Right ventricle myocardium superior (tissue), 1 donor: ENCODE data around the gene CMKLR1. TPM values are rescaled to one million over a fixed set of nuclear protein-coding genes. Genes with fewer than 3 reads are reported as not detected.

ENCODE experiments used
- ATAC-seq: fragments of 200-7000 bp; cut with Tn5 transposase; one replicate; pipeline ENCODE4 v1.9.1; 2020; ENCODE audit warnings: mild to moderate bottlenecking; ENCODE audit not compliant: poor library complexity
- DNase-seq: peaks from one replicate; pipeline ENCODE4 v3.0.0-alpha.2; 2020
- intact Hi-C: fragments of 100-400 bp; cut with DNase I; formaldehyde crosslinking; loops from one replicate; pipeline ENCODE4 v1.11.2; 2022
- total RNA-seq: library from RNA; stranded (reverse); fragmentation: NEBNext Ultra II Directional; extraction: Animal tissue kit (Norgen Biotek cat#: 25700); gene quantifications from one replicate; pipeline ENCODE4 v1.2.1, GENCODE V29; 2021
- donor health status: DM: no; HTN: yes; CAD: no; lungs with severe emphysema.

The CMKLR1 gene
- total RNA-seq, 1 donor from 2014 or later: 7.2 TPM

DNA sequence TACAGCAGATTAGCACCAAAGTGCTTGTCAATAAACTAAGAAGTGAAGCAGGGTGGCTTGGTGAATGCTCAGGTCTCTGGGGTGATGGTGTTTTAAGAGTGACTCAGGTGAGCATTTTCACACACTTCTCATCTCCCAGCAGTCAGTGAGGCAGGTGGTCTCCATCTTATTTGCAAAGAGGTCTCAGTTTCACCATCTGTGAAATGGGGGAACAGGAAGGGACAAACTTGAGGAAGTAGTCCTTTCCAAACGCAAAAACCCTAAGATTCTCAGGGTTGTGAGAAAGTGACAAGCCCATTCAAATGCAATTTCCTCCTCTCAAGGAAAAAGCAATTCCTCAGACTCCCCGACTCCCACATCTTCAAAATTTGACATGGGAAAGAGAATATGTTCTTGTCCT lies 54.1 kb downstream of the CMKLR1 start:
- ATAC-seq (no peak), DNase-seq (no peak)
- intact Hi-C loops: no loop called here

DNA sequence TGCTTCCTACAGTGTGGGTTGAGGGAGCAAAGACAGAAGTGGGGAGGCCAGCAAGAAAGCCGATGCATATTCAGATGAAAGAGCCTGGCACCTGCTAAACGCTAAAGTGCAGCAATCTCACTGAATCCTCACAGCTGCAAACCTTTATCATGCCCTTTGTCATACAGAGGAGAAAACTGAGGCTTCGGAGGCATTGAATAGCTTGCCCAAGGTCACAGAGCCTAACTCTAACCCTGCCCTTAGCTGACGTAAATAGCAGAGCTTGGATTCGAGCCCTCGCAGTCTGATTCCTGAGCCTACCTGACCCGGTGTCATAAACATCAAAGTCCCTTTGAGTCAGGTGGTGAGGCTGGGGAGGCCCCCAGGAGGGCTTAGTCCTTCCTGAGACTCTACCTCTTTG lies 54.9 kb downstream of the CMKLR1 start:
- no peak for ATAC-seq
- intact Hi-C loops: no loop called here
- no peak for DNase-seq

DNA sequence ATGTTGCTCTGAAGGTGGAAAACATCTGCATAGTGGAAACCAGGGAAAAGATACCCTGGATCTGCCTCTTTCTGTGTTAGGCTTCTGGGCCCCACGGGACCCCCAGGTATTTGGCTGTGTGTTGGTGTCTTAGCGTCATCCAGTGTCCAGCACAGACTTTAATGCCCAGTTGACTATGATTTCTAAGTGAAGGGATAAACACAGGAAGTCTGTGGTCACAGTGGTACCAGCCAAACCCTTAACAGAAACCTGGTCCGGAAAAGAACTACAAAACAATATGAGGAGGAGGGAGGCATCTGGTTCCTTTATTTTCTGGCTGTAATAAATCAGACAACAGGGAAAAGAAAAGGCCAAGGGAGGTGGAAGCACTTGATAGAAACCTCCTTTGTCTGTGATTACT lies 56.4 kb downstream of the CMKLR1 start:
- no peak for DNase-seq
- intact Hi-C loops: no loop called here
- no peak for ATAC-seq

DNA sequence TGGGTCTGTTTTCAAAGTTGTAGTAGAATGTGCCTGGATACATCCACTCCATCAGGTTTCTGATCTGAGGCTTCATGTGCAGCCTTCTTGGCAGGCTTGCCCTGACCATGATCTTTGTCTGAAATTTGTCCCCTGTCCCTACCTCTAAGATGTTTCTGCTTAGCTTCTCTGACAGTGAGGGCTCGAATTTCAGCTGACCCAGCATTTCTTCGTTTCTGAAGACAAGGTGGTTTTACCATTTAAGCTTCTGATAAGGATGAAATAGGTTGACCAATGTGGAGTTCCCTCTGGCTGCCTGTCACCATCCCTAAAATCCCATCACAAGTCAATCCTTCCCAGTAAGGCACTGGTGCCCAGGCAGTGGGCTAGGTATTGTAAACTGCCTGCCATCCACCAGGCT lies 57.0 kb downstream of the CMKLR1 start:
- intact Hi-C loops: no loop called here
- no peak for ATAC-seq
- no peak for DNase-seq

DNA sequence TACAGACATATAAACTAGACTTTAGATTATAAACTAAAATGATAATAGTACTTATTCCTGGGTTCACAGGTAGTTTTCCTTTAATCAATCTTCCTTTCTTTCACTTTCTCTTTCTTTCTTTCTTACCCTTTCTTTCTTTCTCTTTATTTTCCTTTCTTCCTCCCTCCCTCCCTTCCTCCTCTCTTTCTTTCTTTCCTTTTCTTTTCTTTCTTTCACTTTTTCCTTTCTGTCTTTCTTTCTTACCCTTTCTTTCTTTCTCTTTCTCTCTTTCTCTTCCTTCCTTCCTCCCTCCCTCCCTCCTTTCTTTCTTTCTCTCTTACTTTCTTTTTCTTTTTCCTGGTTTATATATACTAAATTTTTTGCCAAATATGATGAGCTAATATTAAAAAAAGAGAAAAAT lies 61.5 kb downstream of the CMKLR1 start:
- ATAC-seq: no peak
- intact Hi-C loops: no loop called here
- no peak for DNase-seq

DNA sequence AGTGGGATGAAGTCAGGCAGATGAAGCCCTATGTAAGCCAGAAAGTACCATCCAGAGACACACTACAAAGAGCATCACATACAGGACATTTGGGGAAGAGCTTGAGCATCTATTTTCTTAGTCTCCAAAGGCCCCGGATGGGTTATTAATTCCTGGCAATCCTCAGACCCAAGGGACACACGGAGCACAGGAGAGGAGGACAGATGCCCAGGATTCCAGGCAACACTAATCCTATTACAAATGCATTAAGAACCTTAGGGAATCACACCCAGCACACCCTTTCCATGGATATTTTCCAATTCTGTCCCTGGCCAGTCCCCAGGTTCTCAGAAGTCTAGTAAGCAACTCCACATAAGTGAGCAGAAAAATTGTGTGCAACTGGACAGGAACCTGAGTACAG lies 65.9 kb downstream of the CMKLR1 start:
- intact Hi-C loops: no loop called here
- DNase-seq: no peak
- ATAC-seq: no peak

DNA sequence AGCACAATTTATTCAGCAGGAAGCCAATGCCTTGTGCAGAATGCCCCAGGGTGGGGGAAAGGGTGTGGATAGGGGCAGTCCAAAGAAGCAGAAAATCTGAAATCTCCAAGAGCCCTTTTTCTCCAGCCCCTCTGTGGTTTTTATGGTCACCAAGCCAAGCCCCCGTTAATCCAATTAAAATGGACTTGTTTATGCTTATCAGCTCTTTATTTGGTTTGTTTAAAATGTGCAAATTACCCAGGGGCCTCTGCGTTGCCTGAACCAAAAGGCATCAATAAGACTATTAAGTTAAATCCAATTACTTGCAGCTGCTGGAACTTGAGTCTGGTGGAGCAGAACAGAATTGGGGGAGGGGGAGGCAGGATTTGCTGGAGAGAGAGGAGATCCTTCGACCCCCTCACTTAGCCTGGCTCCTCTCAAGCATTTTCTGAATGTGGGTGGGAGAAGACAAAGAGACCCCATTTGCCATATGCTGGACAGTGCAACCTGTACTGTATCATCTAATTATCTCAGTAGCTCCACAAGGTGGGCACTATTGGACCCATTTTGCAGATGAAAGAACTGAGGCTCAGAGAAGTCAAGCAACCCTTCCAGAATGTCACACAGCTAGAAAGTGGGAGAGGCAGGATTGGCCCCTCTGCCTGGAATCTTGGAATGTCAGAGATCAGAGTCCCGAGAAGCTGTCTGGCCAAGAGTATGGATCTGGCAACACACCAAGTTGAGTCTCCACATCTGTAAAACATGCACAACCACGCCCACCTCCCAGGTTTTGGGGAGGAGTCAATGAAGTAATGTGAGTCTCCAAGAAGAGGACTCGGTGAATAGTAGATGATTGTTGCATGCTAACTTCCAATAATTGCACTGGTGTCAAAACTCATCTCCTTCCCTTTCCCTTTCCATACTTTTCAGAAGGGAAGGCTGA lies 66.9 kb downstream of the CMKLR1 start:
- ATAC-seq: no peak
- intact Hi-C loops: no loop called here
- no peak for DNase-seq

DNA sequence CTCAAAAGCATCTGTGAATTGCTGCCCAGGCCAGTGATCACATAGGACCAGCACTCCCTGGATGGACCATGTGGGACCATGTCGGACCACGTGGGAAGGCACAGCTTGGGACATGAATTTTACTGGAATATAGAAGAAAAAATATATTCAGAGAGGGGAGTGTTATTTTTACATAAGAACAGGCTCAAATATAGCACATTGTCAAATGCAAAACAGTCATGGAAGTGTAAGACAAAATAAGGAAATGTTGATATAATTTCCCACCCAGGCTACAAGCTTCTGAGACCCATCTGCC lies 68.3 kb downstream of the CMKLR1 start:
- intact Hi-C loops: no loop called here
- no peak for ATAC-seq
- no peak for DNase-seq

DNA sequence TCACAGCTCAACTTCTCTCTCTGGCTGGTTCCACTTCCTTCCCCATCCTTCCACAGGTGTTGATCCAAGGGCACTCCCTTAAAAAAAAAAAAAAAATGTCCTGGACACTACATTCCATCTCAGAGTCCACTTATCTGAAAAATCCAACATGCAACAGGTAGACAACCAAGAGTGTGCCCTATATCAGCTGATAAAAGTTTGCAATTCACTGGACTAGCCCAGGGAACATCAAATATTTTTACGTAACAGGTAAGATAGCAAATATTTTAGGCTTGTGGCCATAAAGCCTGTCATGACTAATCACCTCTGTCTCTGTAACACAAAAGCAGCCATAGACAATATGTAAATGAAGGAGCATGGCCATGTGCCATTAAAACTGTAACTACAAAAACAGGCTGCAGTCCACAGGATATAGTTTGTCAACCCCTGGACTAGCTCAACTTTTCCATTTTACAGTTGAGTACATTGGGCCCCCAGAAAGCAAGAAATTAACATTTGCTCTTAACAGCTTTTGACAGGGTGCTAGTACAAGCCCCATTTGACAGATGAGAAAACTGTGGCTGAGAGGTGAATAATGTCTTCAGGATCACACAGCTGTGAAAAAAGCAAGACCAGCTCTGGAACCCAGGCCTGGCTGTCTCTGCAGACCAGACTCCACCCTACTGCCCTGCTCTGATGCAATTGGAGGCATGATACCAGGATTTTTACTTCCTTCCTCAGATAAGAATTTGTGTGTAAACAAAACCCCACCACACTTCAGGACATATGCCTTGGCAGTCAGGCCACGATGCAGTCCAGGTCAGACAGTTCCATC lies 68.9 kb downstream of the CMKLR1 start:
- ATAC-seq (no peak), DNase-seq (no peak)
- intact Hi-C loops: no loop called here

DNA sequence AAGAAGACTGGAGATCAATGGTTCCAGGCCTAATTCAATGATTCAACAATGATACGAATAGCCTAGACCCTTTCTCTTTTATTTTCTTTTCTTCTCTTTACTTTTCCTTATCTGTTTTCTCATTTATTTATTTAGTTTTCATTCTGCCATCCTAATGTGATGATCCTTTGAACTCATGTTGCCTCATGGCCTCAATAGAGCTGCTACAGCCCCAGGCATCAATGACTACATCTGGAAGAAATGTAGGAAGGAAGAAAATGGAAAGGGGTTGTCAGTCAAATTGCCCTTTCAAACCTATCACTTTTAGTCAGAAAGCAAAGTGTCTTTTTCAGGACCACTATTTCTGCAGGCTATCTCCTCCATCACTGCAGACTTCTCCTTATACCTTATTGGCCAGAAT lies 69.9 kb downstream of the CMKLR1 start:
- no peak for ATAC-seq
- DNase-seq: no peak
- intact Hi-C loops: no loop called here

DNA sequence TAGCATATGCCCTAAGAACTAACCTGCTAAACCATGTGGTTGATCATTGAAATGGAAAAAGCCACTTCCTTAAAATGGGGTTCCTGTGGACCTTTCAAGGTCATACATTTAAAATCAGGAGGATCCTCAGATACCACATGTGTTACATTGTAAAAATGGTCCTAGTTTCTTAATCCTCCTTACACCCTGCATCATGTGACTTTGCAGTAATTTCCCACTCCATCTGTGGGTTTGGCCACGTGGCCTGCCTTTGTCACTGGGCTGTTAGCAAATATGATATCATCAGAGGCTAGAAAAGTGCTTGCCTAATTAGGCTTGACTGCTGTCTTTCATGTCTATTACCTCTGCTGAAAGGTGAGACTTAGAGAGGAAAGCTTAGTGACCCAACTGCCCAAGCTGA lies 70.7 kb downstream of the CMKLR1 start:
- ATAC-seq (no peak), DNase-seq (no peak)
- intact Hi-C loops: no loop called here

DNA sequence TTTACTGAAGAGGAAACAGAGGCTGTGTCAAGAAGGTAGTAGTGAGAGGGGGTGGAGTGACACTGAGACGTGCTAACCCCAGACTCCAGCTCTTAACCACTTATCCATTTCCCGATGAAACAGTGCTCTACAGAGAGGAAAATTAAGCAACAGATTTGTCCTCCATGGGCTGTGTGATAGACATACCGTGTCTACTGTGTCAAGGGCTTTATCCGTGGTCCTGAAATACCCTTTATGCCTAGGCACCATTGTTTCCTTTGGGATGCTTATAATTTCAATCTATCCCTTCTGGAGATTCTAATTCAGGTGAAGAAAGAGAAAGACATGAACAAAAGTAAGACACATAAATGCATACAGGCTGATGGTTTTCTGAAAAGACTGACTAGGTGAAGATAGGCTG lies 71.7 kb downstream of the CMKLR1 start:
- intact Hi-C loops: no loop called here
- no peak for ATAC-seq
- no peak for DNase-seq

DNA sequence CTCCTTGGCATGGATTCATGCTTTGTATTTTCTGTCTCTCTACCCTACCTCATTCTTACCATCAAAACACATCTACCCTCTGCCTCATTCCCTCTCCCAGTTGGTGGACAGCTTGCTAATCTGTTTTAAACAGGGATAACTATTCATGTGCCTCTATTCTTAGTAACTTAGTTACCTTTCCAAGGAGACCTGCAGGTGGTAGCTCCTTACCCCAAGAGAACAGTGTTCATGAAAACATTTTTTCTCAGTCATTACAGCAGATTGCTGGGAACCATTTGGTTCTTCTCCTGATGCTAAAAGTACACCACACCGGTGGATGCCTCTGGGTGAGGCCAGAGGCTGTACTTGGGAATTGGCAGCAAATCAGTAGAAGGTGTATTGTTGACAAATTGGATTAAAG lies 73.0 kb downstream of the CMKLR1 start:
- no peak for ATAC-seq
- no peak for DNase-seq
- intact Hi-C loops: no loop called here

DNA sequence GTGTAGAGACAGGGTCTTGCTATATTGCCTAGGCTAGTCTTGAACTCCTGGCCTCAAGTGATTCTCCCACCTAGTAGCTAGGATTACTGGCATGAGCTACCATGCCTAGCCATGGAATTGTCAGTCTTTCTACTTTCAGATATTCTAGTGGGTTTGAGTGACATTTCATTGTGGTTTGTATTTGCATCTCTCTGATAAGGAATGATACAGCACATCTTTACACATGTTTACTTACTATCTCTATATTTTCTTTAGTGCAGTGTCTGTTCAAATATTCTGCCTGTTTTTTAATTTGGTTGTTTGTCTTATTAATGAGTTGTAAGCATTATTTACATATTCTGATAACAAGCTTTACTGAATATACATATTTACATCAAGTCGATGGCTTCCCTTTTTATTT lies 73.6 kb downstream of the CMKLR1 start:
- no peak for DNase-seq
- intact Hi-C loops: no loop called here

DNA sequence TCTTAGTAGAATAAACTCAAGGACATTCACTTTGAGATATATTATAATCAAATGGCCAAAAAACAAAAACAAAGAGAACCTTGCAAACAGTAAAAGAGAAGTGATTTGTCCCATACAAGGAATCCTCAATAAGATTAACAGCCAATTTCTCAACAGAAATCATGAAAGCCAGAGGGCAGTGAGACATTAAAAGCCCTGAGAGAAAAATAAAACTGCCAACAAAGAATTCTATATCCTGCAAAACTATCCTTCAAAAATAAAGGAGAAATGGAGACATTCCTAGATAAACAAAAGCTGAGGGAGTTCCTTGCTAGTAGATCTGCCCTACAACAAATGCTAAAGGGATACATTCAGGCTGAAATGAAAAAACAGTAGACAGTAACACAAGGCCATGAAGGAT lies 78.1 kb downstream of the CMKLR1 start:
- intact Hi-C loops: no loop called here
- no peak for ATAC-seq

More for the DNA sequence above, 73.6 kb downstream of the CMKLR1 start:
- ATAC-seq: no peak

DNA sequence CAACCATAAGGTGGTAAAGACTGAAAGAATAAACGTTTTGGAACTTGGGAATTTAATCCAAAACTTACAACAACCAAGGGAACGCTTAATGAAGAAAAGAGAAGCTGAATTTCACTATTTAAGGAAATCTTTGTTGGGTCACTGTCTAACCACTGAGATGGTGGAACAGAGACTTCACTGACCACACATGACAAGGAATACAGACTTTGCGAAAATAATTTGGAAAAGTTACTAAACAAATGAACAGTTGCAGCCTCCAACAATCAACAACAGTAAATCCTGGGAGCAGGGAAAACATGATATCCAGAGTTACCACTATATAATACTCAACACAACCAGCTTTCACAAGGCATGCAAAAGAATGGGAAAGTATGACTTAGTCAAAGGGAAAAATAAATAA lies 79.1 kb downstream of the CMKLR1 start:
- intact Hi-C loops: no loop called here

More for the DNA sequence above, 78.1 kb downstream of the CMKLR1 start:
- DNase-seq: no peak

DNA sequence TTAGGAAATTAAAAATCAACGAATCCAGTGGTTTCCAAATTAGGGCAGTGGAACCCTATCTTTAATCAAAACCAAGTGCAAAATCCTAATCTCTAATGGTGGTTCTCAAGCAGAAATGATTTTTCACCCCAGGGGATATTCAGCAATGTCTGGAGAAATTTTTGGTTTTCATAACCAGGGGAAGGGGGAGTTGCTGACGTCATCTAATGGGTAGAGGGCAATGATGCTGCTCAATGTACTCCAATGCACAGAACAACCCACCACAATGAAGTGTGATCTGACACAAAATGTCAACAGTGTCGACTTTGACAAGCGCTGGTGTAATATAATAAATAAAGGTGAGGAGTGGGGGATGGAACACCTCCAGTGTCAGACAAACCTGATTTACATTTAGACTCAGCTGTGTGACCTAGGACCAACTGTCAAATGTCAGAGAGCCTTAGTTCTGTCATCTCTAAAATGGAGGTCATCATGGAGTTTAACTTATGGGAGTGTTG lies 81.5 kb downstream of the CMKLR1 start:
- intact Hi-C loops: no loop called here
- ATAC-seq (no peak), DNase-seq (no peak)

More for the DNA sequence above, 79.1 kb downstream of the CMKLR1 start:
- ATAC-seq (no peak), DNase-seq (no peak)

DNA sequence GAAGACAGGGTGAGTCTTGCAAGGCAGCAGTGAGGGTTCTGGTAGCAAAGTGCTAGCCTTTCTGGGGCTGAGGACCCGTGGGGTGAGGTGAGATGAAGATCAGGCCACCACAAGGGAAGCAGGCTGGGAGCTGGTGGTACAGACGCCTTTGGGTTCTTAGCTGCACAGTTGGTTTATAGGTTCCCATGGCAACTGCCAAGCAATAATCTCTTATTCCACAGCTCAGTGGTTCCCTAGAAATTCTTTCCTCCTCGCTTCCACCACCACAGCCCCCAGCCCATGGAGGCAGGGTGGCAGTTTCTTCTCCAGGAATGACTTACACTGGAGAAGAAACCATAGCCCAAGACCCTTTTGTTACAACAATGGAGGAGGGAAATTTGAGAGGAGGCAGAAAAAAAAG lies 82.1 kb downstream of the CMKLR1 start:
- no peak for DNase-seq
- ATAC-seq: no peak
- intact Hi-C loops: no loop called here

DNA sequence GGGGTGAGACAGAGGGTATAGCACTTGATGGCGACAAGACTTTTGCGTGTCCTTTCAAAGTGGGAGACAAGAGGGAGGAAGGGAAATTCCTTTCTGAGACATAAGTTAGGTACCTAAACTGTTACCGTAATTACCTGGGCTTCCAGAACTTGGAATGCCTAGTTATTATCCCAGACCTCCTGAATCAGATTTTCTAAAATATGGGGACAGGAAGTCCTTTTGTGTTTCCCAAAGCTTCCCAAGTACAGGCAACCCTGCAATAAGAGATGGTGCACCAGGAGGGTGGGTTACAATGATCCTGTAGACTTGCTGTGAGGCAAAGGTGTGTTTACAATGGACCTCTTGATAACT lies 83.9 kb downstream of the CMKLR1 start:
- ATAC-seq: no peak
- intact Hi-C loops: no loop called here
- DNase-seq: no peak
